Endothelial cell of umbilical vein (primary cell): ENCODE results near the gene PDE1C. TPM values are rescaled to one million over a fixed set of nuclear protein-coding genes. Genes with fewer than 3 reads are reported as not detected.

Experiments used
- BruUV-seq: library from RNA; stranded (reverse); fragments of 400-500 nt; replicated peaks from 2 replicates; lab custom pipeline; 2021; lab: Mats Ljungman, UMichigan
- CTCF ChIA-PET: fragments of 300-600, 350-600 bp; sonication (Branson Sonifier 250); formaldehyde crosslinking; loops from one replicate; lab custom pipeline; 2021; ENCODE audit warnings: antibody characterized with exemption, inconsistent platforms; lab: Charles Lee
- POLR2A ChIA-PET: fragments of 300-600, 350-600 bp; sonication (Branson Sonifier 250); formaldehyde crosslinking; loops from one replicate; lab custom pipeline; 2021; ENCODE audit warnings: antibody characterized with exemption, inconsistent platforms; lab: Charles Lee
- DNase-seq: peaks from one replicate; pipeline ENCODE4 v3.0.0-alpha.2; 2011; ENCODE audit warnings: low read depth, low spot score
- FAIRE-seq: peaks from 2 replicates; lab custom pipeline; 2011; peaks lifted over from hg19 to GRCh38; lab: Jason Lieb, UNC
- H2AFZ ChIP-seq: 2 replicates; pipeline ENCODE4 v1.6.0; 2012; ENCODE audit warnings: low read depth, low read length, control low read depth, inconsistent platforms
- H3K27ac ChIP-seq: 2 replicates; pipeline ENCODE4 v1.5.1; 2011; ENCODE audit warnings: low read depth, mild to moderate bottlenecking, control low read depth, low read length, moderate library complexity; ENCODE audit not compliant: insufficient read depth
- H3K27me3 ChIP-seq, 2 experiments: 2 replicates each; pipeline versions ENCODE4 v1.6.0 to v1.6.1; 2011; ENCODE audit warnings: low read length in 2 of 2, mixed read lengths in 1 of 2; ENCODE audit not compliant: control insufficient read depth in 2 of 2, insufficient read depth in 2 of 2
- H3K36me3 ChIP-seq, 2 experiments: 2 replicates in 1 of 2; 3 replicates in 1 of 2; pipeline ENCODE4 v1.5.1; 2011; ENCODE audit warnings: low read length in 2 of 2, mild to moderate bottlenecking in 1 of 2, moderate library complexity in 1 of 2; ENCODE audit not compliant: control insufficient read depth in 2 of 2, insufficient read depth in 2 of 2; ENCODE audit errors: extremely low read depth in 1 of 2
- H3K4me1 ChIP-seq: 3 replicates; pipeline ENCODE4 v1.5.1; 2011; ENCODE audit warnings: mild to moderate bottlenecking, low read length; ENCODE audit not compliant: control insufficient read depth, insufficient read depth; ENCODE audit errors: extremely low read depth
- H3K4me2 ChIP-seq: 2 replicates; pipeline ENCODE4 v1.6.1; 2011; ENCODE audit warnings: low read length, control low read depth, mixed read lengths; ENCODE audit not compliant: insufficient read depth
- H3K4me3 ChIP-seq, 3 experiments: fragments of 200-600 bp in 1 of 3; sonication (generic), shearing (Covaris generic) in 1 of 3; replicated peaks in 1 of 3; 2 replicates each; pipeline ENCODE4 v1.5.1; 2011 to 2016; ENCODE audit warnings: control low read depth in 3 of 3, low read length in 3 of 3, mild to moderate bottlenecking in 2 of 3, inconsistent platforms in 1 of 3, low read depth in 1 of 3, moderate library complexity in 1 of 3; ENCODE audit not compliant: insufficient read depth in 1 of 3
- H3K79me2 ChIP-seq: 2 replicates; pipeline ENCODE4 v1.6.0; 2012; ENCODE audit warnings: low read length, inconsistent platforms; ENCODE audit not compliant: control insufficient read depth, insufficient read depth
- H3K9ac ChIP-seq: replicated peaks from 2 replicates; pipeline ENCODE3; 2011; ENCODE audit warnings: low read length, control low read depth; ENCODE audit not compliant: insufficient read depth; ENCODE audit errors: extremely low read depth
- H3K9me1 ChIP-seq: replicated peaks from 3 replicates; pipeline ENCODE4 v1.6.0; 2011; ENCODE audit warnings: mild to moderate bottlenecking, low read length; ENCODE audit not compliant: control insufficient read depth, insufficient read depth; ENCODE audit errors: extremely low read depth
- H3K9me3 ChIP-seq: replicated peaks from 2 replicates; pipeline ENCODE4 v1.5.1; 2012; ENCODE audit warnings: low read length, inconsistent platforms; ENCODE audit not compliant: control insufficient read depth, insufficient read depth
- H4K20me1 ChIP-seq: replicated peaks from 2 replicates; pipeline ENCODE3; 2011; ENCODE audit warnings: mild to moderate bottlenecking, low read length; ENCODE audit not compliant: control insufficient read depth, insufficient read depth; ENCODE audit errors: extremely low read depth
- CTCF ChIP-seq, 2 donors: IDR thresholded peaks; 1 replicate in 1 of 2; 2 replicates in 1 of 2; pipeline ENCODE4 v1.5.1; 2011; ENCODE audit warnings: low read length in 2 of 2, mild to moderate bottlenecking in 2 of 2, moderate library complexity in 2 of 2, control low read depth in 1 of 2, inconsistent platforms in 1 of 2, low read depth in 1 of 2; ENCODE audit not compliant: insufficient read depth in 1 of 2; ENCODE audit errors: extremely low read depth in 1 of 2
- EZH2 ChIP-seq: IDR thresholded peaks from 2 replicates; pipeline ENCODE4 v1.6.1; 2012; ENCODE audit warnings: borderline replicate concordance, low read depth, mild to moderate bottlenecking, moderate library complexity, low read length, inconsistent platforms; ENCODE audit not compliant: severe bottlenecking
- FOS ChIP-seq: IDR thresholded peaks from 2 replicates; pipeline ENCODE4 v1.6.1; 2011; ENCODE audit warnings: mild to moderate bottlenecking, low read length, moderate library complexity, borderline replicate concordance; ENCODE audit not compliant: insufficient read depth
- GATA2 ChIP-seq: IDR thresholded peaks from 2 replicates; pipeline ENCODE4 v1.7.0; 2011; ENCODE audit warnings: low read depth, mild to moderate bottlenecking, moderate library complexity, mixed read lengths, low read length; ENCODE audit not compliant: insufficient read length, insufficient read depth
- JUN ChIP-seq: IDR thresholded peaks from 2 replicates; pipeline ENCODE4 v1.6.1; 2011; ENCODE audit warnings: borderline replicate concordance, low read depth; ENCODE audit not compliant: insufficient read length, insufficient read depth
- MYC ChIP-seq: IDR thresholded peaks from one replicate; pipeline ENCODE4 v1.6.1; 2011; ENCODE audit warnings: mild to moderate bottlenecking, low read depth, low read length
- POLR2A ChIP-seq: IDR thresholded peaks from 2 replicates; pipeline ENCODE4 v1.6.1; 2012; ENCODE audit warnings: low read depth, mild to moderate bottlenecking, control low read depth, low read length
- POLR2AphosphoS5 ChIP-seq: IDR thresholded peaks from 2 replicates; pipeline ENCODE4 v1.6.1; 2012; ENCODE audit warnings: low read depth, mild to moderate bottlenecking, control low read depth, low read length, moderate library complexity; ENCODE audit not compliant: insufficient read depth
- dilution Hi-C: fragments of 300-500 bp; cut with MboI; formaldehyde crosslinking; loops from one replicate; pipeline ENCODE4 v1.15.0; 2019; ENCODE audit warnings: low sequenced_read_pairs; ENCODE audit not compliant: extremely low pct_ligation_motif_present
- intact Hi-C: fragments of 100-400 bp; cut with micrococcal nuclease; formaldehyde crosslinking; loops from one replicate; pipeline ENCODE4 v1.10.0; 2022
- polyA plus RNA-seq, 4 experiments: library from polyadenylated mRNA; depleted of rRNA in 3 of 4; stranded (reverse) in 3 of 4; unstranded in 1 of 4; fragments of >200 nt; gene quantifications; 2 replicates each; pipeline versions ENCODE4 v1.2.1 to v1.2.3, GENCODE V29; 2011 to 2012; ENCODE audit warnings: missing spikeins in 1 of 4
- total RNA-seq: library from RNA; stranded (reverse); gene quantifications from 2 replicates; pipeline ENCODE4 v1.2.3, GENCODE V29; 2021
- TF ChIP-seq, protein P1 (sequence below): IDR thresholded peaks from 2 replicates; pipeline ENCODE4 v1.6.1; 2011; ENCODE audit not compliant: insufficient read depth, insufficient read length

Gene PDE1C
- total and polyA plus RNA-seq, 2 donors (not counting 3 experiments of a cell fraction or from before 2014, with no cell fraction given), result 0.90 to 3.1 TPM

DNA sequence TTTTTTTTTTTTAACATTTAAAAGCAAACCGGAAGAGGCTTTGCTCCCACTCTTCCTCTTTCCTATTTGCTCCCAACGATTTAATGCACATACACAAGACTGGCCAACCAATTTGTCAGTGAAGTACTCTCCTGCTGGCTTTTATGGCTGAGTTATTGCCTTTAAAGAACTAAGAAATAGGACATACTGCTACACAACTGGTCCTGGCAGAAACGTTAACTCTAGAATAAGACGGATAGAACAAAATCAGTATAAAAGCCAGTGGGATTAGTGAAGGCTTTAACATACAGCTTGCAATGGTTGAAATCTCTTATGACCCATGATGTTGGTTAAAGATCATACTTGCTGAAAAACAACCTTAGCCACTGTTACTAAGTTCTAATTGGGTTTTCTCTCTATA lies 47.2 kb downstream of the PDE1C start:
- dilution Hi-C loops, result no loop called here

More for the DNA sequence above, 47.2 kb downstream of the PDE1C start:
- Histone ChIP-seq H3K27me3 (no peaks in the 10 kb centered on the region), H3K9ac (no peak overlapping the region), H2AFZ (no peak overlapping the region), H3K36me3 (no peaks in the 10 kb centered on the region), H3K79me2 (no peaks in the 10 kb centered on the region), H3K4me3 (no peak overlapping the region), H4K20me1 (no peaks in the 10 kb centered on the region), H3K9me1 (no peaks in the 10 kb centered on the region), H3K9me3 (no peaks in the 10 kb centered on the region), H3K27ac (no peak overlapping the region), H3K4me2 (no peak overlapping the region), H3K4me1 (no peaks in the 10 kb centered on the region)
- FAIRE-seq, result no peak
- BruUV-seq, result no TSS peak
- intact Hi-C loops, result no loop called here
- no peak for TF ChIP-seq CTCF (IDR thresholded peaks at IDR 0.05; ENCODE audit: extremely low read depth in 1 of 2, insufficient read depth in 1 of 2, low read depth in 1 of 2, low read length in 2 of 2)
- TF ChIP-seq POLR2A, result no peak
- TF ChIP-seq, protein P1, sequence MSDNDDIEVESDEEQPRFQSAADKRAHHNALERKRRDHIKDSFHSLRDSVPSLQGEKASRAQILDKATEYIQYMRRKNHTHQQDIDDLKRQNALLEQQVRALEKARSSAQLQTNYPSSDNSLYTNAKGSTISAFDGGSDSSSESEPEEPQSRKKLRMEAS, result no peak
- no peak for TF ChIP-seq MYC
- TF ChIP-seq FOS, result no peak
- TF ChIP-seq EZH2, result no peak
- TF ChIP-seq POLR2AphosphoS5, result no peak
- no peak for TF ChIP-seq JUN
- no peak for TF ChIP-seq GATA2
- CTCF ChIA-PET, result no interaction called here
- DNase-seq, result no peak
- POLR2A ChIA-PET, result no interaction called here
